HG03159 (cell line): ENCODE measurements around the gene ERFE.

Experiments used
- ATAC-seq: cut with Tn5 transposase; IDR thresholded peaks from one replicate; pipeline ENCODE4 v1.9.1; 2021; ENCODE audit warnings: mild to moderate bottlenecking, moderate library complexity; ENCODE audit not compliant: unreplicated experiment

The ERFE gene

DNA sequence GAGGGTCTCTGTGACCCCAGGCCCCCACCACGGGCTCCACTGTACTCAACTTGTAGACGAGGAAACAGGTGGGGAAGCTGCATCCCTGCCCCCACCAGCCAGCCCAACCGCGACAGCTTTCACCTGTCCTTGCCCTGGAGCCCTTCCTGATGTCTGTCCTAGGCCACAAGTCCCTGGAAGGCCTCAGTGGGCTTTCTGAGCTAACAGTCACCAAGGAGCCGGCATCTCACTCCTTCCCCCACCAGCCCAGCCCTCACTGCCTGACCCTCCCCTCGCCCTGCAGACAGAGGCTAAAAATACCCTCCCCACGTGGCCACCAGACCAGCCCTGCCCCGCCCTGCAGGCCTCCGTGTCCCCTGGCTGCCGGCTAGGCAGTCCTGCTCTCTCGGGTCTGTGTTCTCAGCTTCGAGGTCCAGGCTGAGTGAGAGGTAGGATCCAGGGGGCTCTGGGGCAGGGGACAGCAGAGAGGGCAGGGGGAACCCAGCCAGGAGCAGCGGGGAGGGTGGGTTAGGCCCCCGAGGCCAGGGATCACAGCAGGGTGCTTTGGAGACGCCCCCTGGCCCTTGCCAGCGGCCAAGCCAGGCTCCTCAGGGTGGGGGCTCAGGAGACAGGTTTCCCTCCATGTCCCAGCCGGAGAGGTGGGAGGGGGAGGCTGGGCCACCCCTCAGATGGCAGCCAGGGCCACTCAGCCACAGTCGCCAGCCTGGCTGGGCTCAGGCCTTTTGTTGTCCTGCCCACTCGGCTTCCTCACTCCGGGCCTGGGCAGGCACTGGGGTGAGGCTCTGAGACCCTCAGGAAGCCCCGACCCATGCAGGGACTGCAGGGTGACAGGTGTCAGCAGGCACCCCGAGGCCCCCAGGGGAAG is 20.2 kb upstream of the ERFE start, which contains the start of gene KLHL30:
TSS of gene KLHL30 (plus strand) at position 338 of the 865 bp plus-strand sequence. CDS start 2,087 bp downstream, outside the sequence.
- ATAC-seq: no peak

DNA sequence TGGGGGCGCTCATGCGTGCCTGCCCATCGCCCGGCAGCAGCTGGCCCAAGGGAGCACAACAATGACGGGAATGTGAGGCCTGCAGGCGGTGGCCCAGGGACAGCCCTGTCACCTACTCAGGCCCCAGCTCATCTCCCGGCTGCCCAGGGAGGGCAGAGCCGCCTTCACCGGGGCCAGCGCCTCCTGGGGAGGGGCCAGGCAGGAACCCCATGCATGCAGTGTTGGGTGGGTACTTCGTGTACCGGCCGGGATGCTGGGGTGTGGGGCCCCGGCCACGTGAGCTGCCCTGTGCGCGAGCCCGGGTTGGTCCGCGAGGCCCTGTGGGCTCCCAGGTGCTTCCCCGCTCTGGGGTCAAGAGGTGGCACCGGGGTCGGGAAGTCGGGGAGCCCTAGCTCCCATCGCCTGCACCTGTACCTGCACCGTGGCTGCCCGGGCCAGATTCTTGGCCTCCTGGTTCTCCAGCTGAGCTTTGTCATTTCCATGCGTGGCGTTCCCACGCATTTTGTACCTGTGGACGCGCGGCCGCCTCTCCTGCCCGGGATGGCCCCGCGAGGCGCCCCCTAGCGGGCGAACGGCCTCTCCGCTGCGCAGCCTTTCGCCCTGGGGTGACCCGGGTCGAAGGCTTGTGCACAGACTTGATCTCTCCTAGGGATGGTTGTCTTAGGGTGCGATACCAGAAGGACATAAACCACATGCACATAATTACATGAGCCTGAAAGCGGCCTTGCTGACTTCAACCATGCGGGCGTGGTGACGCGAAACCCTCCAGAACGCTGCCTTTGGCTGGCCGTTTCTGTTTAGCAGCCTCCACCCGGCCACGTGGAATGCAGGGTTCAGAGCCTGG is 19.4 kb upstream of the ERFE start:
- ATAC-seq: no peak

DNA sequence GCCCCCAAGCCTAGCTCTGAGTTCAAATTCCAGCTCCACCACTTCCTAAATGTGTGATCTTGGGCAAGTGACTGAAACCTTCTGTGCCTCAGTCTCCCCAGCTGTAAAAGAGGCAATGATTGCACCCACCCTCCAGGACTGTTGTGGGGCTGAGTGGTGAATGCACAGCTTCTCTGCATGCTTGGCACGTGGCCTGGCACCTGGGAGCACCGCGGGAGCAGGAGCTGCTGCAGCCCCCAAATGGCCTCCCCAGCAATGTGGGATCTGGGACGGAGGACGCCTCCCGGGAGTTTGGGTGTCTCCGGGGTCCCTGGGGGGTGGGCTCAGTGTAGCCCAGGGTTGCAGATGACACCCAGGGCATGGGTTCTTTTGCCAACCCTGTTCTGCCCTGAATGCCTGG is 18.7 kb upstream of the ERFE start:
- no peak for ATAC-seq

DNA sequence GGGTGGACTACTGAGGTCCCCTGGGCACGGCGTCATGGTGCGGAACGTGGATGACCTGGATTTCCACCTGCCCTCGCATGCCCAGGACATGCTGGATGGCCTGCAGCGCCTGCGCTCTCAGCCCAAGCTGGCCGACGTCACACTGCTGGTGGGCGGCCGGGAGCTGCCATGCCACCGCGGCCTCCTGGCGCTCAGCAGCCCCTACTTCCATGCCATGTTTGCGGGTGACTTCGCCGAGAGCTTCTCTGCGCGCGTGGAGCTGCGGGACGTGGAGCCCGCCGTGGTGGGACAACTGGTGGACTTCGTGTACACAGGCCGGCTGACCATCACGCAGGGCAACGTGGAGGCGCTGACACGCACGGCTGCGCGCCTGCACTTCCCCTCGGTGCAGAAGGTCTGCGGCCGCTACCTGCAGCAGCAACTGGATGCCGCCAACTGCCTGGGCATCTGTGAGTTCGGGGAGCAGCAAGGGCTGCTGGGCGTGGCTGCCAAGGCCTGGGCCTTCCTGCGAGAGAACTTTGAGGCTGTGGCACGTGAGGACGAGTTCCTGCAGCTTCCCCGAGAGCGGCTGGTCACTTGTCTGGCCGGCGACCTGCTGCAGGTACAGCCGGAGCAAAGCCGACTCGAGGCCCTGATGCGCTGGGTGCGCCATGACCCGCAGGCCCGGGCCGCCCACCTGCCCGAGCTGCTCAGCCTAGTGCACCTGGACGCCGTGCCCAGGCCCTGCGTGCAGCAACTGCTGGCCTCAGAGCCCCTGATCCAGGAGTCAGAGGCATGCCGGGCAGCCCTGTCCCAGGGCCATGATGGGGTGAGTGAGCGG is 17.8 kb upstream of the ERFE start:
- ATAC-seq: no peak

DNA sequence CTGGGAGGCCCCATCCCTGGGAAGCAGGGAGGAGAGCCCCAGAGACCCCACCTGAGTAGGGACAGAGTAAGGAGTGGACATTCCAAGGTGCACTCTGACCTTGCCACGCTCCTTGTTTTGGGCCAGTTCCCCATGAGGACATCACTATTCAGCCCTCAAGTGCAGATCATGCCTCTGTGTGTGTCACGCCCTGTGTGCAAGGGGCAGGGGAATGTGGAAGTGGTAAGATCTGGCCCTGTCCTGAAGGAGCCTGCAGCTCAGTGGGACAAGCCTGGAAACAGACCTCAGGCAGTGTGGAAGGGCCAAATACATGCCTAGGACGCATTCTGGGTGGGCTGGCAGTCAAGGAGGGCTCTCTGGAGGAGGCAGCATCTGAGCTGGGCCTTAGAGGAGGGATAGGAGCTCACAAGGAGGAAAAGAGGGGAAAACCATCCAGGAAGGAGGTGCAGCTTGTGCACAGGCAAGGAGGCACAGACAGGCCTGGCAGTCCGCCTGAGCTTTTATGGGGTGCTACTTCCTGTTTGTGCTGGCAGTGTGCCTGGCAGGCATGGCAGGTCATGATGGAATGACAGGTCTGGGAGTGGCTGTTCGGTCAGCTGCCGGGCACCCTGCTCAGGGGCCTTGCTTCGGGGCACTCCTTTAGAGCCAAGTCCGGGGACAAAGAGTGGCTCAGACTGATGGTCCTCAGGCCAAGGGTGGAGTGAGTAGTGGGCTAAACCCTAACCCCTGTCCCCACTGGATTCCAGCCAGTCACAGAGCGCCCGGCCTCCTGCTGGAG is 17.0 kb upstream of the ERFE start:
- no peak for ATAC-seq

DNA sequence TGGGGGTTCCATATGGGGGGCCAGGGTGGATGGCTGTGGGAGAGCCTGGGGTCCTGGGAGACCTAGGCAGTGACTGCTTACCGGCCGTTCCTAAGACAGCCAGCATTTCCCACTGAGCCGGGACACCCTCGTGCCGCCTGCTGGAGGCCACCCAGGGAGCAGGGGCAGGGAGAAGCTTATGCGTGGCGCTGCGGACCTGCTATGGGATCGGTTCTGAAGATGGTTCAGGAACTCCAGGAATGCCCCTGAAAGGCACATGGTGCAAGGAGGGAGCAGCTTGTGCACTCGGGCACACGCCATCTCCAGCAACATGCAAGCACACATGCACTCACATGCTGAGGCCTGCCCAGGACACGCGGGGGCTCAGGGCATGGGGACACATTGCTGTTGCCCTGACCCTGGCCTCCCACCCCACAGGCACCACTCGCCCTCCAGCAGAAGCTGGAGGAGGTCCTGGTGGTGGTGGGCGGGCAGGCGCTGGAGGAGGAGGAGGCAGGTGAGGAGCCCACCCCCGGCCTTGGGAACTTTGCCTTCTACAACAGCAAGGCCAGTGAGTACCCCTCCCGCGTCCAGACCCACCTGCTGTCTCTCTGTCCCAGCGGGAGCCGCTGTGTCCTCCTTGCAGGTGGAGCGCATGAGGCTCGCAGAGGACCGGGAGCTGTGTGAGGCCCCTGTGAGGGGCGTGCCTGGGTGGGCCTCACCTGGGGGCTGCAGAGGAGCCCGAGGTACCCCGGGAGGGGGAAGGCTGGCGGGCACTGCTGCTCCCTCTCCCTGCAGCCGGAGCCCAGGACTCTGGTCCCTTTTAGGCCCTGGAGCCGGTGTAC is 16.2 kb upstream of the ERFE start:
- ATAC-seq: no peak

DNA sequence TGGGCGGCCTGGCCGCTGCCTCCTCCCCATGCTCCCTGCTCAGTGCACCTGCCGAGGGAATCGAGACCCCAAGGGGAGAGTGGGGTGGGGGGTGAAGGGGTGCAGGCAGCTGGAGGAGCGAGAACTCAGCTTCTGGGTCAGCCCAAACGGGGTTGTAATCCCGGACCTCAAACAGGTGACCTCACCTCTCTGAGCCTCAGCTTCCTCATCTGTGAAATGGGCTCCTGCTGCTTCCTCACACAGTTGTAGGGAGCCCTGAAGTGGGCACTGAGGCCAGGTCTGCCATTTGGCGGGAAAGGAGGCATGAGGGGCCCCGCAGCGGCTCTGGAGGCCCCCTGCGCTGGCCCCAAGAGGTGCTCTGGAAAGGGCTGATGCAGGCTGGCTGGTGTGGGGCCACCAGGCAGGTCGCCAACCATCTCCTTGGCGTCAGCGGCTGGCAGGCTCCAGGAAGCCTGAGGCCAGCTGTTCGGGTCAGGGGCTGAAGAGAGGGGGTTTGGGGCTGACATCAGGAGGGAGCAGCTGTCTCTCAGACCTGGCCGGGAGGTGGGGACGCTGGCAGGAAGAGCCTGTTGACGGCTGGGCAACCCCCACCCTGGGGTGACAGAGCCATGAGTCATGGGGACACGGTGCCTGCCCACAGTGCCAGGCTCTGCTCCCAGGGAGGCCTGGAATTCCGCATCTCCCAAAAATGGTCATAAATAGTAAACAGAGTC is 15.4 kb upstream of the ERFE start:
- no peak for ATAC-seq

DNA sequence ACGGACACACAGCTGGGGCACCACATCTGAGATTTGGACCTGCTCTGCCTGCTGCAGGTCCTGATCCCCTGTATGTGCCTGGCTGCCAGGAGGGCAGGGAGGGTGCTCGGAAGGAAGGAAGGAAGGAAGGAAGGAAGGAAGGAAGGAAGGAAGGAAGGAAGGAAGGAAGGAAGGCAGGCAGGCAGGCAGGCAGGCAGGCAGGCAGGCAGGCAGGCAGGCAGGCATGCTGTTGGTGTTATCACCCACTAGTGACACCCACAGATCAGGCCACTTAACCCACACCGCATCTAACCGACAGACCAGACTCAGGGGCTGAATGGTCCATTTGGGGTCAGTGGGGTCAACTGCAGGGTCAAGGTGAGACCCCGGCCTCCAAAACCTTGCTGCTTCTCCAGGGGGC is 14.5 kb upstream of the ERFE start:
- no peak for ATAC-seq

DNA sequence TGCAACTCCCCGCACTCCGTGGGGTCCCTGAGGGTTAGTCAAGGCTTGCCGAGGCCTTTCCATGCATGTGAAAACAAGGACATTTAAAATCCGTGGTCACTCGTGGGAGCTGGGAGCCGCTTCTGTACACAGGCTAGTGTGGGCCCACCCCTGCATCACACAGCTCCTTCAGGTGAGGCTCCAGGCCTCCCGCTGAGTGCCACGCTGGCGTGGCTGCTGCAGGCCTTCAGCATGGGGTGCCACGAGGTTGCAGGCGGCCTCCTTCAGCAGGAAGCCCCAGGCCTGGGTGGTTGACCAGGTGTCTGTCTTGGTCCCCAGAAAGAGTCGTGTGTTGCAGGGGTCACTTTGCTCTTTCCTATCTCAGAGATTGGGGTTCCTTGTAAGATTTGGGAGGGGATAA is 13.7 kb upstream of the ERFE start:
- ATAC-seq: no peak

DNA sequence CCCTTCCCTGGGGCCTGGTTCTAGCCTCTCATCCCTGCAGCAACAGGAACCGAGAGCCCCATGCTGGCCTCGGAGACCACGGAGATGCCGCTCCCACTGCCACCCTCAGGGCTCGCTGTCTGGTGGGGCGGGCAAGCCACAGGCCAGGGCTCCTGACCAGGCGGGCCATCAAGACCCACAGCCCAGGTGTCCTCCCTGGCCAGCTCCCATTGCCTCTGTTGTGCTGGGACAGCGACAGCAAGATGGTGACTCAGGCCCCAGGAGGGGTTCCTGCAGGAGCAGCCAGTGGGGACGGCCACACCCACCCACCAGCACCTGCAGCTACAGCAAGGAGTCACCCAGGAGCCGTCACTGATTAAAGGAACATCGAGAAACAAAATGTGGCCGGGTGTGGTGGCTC is 12.9 kb upstream of the ERFE start:
- no peak for ATAC-seq

DNA sequence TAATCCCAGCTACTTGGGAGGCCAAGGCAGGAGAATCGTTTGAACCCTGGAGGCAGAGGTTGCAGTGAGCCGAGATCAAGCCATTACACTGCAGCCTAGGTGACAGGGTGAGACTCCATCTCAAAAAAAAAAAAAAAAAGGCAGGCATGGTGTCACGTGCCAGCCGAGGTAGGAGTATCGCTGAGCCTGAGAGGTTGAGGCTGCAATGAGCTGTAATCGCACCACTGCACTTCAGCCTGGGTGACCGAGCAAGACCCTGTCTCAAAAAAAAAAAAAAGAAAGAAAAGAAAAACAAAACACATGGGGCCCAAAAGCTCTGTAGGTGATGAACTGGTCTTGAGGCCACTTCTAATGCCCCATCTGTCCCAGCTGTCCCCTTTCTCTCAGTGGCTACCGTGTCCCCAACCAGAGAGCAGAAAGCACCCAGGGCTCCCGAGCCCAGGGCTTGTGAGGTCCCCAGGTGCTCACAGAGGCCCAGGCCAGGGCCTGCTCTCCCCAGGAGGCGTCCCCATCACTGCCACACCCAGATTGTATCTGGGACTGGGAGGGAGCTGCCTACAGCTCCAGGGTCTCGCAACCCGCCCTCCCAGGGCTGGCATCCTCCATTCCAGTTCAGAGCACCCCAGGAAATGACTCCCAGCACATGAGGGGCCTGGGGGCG is 11.8 kb upstream of the ERFE start:
- ATAC-seq: no peak

DNA sequence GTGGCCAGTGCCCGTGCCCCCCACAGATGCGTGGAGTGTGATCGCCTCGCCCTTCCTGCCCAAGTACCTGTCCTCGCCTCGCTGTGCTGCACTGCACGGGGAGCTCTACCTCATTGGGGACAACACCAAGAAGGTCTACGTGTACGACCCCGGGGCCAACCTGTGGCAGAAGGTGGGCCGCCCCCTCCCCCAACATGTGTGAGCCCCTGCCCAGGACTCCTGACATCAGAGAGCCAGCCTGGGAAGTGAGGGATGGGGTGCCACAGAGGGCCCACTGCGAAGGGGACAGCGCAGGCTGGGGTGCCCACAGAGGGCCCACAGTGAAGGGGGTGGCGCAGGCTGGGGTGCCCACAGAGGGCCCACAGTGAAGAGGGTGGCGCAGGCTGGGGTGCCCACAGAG is 9.8 kb upstream of the ERFE start:
- no peak for ATAC-seq

DNA sequence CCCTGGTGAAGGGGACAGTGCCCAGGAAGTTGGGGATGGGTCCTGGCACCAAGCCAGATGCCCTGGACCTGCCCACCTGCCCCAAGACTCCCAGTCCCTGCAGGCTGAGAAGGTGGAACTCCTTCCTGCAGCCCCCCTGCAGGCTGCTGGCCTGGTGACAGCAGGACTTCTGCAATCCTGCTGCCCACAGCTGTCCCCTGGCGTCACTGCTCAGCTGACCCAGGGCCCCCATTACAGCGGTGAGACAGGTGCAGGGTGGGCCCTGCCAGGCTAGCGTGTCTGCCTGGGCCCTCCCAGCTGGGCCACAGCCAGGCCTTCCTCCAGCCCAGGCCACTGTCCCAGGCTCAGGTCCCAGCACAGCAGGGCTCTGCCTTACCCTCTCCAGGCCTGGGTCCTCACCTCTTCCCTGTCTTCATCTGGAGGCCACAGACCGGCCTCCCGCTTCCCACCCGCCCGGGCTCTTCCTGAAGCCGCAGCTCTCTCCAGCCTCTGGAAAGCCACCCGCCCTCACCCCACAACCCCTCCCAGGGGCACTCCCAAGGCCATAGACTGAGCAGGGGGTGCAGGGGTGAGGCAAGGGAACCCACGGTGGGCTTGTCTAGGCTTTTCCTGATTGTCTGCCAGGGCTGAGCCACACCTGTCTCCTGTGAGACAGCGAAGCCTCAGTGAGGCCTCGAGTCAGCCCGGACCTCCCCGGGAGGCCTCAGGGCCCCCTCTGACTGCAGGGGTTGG is 8.8 kb upstream of the ERFE start:
- no peak for ATAC-seq

DNA sequence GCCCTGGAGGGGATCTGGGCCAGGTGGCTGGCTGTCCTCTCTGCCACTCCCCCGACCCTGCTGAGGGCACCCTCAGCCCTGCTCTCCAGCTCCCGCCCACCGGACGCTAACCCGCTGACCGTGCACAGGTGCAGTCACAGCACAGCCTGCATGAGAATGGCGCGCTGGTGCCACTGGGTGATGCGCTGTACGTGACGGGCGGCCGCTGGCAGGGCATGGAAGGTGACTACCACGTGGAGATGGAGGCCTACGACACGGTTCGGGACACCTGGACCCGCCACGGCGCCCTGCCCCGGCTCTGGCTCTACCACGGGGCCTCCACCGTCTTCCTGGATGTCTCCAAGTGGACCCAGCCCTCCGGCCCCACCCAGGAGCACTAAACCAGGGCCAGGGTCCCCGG is 8.1 kb upstream of the ERFE start:
- ATAC-seq: no peak

DNA sequence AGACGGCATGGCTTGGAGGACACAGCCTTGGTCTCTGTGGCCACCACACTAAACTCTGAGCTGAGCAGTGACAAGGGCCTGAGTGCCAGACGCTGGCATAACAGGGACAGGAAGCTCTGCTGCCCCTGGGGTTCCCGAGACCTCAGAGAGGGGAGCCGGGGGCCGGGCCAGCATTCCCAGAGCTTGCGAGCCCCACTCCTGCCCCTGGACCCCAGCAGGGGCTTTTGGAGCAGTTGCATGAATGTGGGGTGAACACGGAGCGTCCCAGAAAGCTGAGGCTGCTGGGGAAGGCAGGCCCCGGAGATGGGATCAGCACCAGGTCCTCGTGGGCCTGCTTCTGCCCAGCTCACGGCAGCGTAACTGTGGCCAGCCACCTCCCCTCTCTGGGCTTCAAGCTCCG is 7.6 kb upstream of the ERFE start:
- ATAC-seq: no peak

DNA sequence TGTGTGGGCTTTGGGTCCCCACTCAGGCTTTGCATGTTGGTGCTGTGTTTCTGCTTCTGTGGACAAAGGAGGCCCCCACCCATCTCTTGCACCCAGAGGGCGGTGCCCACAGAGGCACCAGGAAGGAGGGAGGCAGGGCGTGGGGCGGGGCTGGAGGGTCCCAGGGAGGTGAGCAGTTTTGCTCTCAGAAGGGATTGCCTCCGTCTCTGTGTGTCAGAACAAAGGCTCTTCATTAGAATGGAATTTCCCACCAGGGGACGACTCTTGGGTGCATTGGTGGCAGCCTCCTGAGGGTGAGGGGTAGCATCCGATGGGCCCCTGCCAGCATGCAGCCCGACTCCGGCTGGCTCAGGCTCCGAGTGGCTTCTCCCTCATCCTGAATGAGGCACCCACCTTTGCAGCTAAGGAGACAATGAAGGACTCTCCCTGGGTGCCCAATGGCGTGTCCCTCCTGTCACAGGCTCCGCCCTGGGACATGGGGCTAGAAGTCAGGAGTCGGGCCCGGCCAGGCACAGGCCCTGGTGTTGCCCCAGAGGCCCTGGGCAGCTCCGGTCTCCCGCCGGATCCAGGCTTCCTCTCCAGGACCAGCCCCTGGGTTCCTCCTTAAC is 7.0 kb upstream of the ERFE start:
- ATAC-seq: no peak
